Activated CD8-positive, alpha-beta T cell treated with anti-CD3 and anti-CD28 coated beads for 36 hours (primary cell): ENCODE results near the gene GPR18. TPM values are rescaled to one million over a fixed set of nuclear protein-coding genes. Genes with fewer than 3 reads are reported as not detected.

Experiments
- ATAC-seq: fragments of 200-7000 bp; cut with Tn5 transposase; one replicate; pipeline ENCODE4 v1.10.0; 2021; ENCODE audit warnings: mild to moderate bottlenecking, moderate library complexity
- CTCF ChIA-PET: fragments of 350-600 bp; sonication (Branson Sonifier 250); formaldehyde crosslinking; loops from one replicate; lab custom pipeline; 2021; ENCODE audit warnings: antibody characterized with exemption; lab: Charles Lee
- POLR2A ChIA-PET: fragments of 350-600 bp; sonication (Branson Sonifier 250); formaldehyde crosslinking; loops from one replicate; lab custom pipeline; 2021; ENCODE audit warnings: antibody characterized with exemption; lab: Charles Lee
- DNase-seq: peaks from one replicate; pipeline ENCODE4 v3.0.0-alpha.2; 2020
- H3K27ac Mint-ChIP-seq: one replicate; pipeline ENCODE4 v1.8.0; 2021; ENCODE audit warnings: mild to moderate bottlenecking, mixed read lengths
- H3K27me3 Mint-ChIP-seq: one replicate; pipeline ENCODE4 v1.8.0; 2021; ENCODE audit warnings: mixed read lengths
- H3K36me3 Mint-ChIP-seq: one replicate; pipeline ENCODE4 v1.8.0; 2021; ENCODE audit warnings: low read depth, mixed read lengths
- H3K4me1 Mint-ChIP-seq: one replicate; pipeline ENCODE4 v1.8.0; 2021; ENCODE audit warnings: low read depth, mixed read lengths
- H3K4me3 Mint-ChIP-seq: one replicate; pipeline ENCODE4 v1.8.0; 2021; ENCODE audit warnings: mild to moderate bottlenecking, moderate library complexity, mixed read lengths
- H3K9me3 Mint-ChIP-seq: one replicate; pipeline ENCODE4 v1.8.0; 2021; ENCODE audit warnings: mixed read lengths
- CTCF ChIP-seq: fragments of 200-600 bp; IDR thresholded peaks from one replicate; pipeline ENCODE4 v1.8.0; 2022; ENCODE audit warnings: antibody characterized with exemption, mild to moderate bottlenecking
- intact Hi-C: fragments of 100-400 bp; cut with micrococcal nuclease; formaldehyde crosslinking; loops from one replicate; pipeline ENCODE4 v1.10.0; 2022
- total RNA-seq, 2 experiments: library from RNA; stranded (reverse); gene quantifications; one replicate each; pipeline ENCODE4 v1.2.3, GENCODE V29; 2021

Gene GPR18
- total RNA-seq, 2 experiments from 2014 or later = 11.4 to 11.6 TPM

- POLR2A ChIA-PET = interaction anchor here (0.7 to 2.2 kb wide), 3 partner anchors 13 to 163 kb away, joined by 3 to 5 read pairs (median 4); no protein-coding TSS in a partner anchor
Measured at GRCh38 chr13:99273128-99273527, 14.9 kb upstream of the GPR18 start.

DNA sequence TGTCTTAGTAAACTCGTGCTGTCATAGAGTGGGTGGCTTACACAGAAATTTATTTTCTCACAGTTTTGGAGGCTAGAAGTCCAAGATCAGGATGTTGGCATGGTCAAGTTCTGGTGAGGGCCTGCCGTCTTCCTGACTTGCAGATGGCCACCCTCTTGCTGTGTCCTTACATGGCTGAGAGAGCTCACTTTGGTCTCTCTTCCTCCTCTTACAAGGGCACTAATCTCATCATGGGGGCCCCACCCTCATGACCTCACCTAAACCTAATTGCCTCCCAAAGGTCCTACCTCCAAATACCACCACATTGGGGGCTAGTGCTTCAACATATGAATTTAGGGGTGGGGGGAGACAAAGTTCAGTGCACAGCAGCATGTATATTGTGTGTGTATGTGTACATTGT is 14.3 kb upstream of the GPR18 start:
- ChIA-PET POLR2A (interaction anchor here (0.7 to 2.2 kb wide), 5 partner anchors 13 to 164 kb away, joined by 3 to 5 read pairs (median 4); no protein-coding TSS in a partner anchor), CTCF (interaction anchor here (0.8 to 13.4 kb wide), 8 partner anchors 11 to 163 kb away, joined by 3 to 280 read pairs (median 34); partner anchors contain the start of gene GPR183)
- ATAC-seq (no peak), DNase-seq (no peak)
- Mint-ChIP-seq H3K4me1 (peaks cover 79% of the 10 kb centered on the region), H3K4me3 (no peak overlapping the region), H3K27ac (peak overlapping the region; percentile 76), H3K27me3 (no peaks in the 10 kb centered on the region), H3K9me3 (peaks cover 6% of the 10 kb centered on the region), H3K36me3 (peaks cover 47% of the 10 kb centered on the region)
- intact Hi-C loops = loop anchor here (5.0 kb wide), 1 partner anchor 80 kb away; no protein-coding TSS in a partner anchor
- TF ChIP-seq CTCF = no peak

More at GRCh38 chr13:99273128-99273527, 14.9 kb upstream of the GPR18 start:
- ATAC-seq = peak; percentile 56
- H3K4me1 Mint-ChIP-seq = peaks cover 86% of the 10 kb centered on the region
- CTCF ChIA-PET = interaction anchor here (11.4 to 13.4 kb wide), 3 partner anchors 96 to 162 kb away, joined by 256 to 280 read pairs (median 264); no protein-coding TSS in a partner anchor
- no peak for TF ChIP-seq CTCF
- DNase-seq = no peak
- H3K9me3 Mint-ChIP-seq = peaks cover 6% of the 10 kb centered on the region
- no peaks in the 10 kb centered on the region for H3K27me3 Mint-ChIP-seq
- peak overlapping the region; percentile 88 for H3K27ac Mint-ChIP-seq
- no peak overlapping the region for H3K4me3 Mint-ChIP-seq
- peaks cover 51% of the 10 kb centered on the region for H3K36me3 Mint-ChIP-seq
- intact Hi-C loops = loop anchor here (5.0 kb wide), 1 partner anchor 79 kb away; no protein-coding TSS in a partner anchor

- POLR2A ChIA-PET = interaction anchor here (0.9 to 3.0 kb wide), 6 partner anchors 11 to 164 kb away, joined by 3 to 13 read pairs (median 4); no protein-coding TSS in a partner anchor
- DNase-seq (no peak), ATAC-seq (no peak)
- H3K9me3 Mint-ChIP-seq = peaks cover 6% of the 10 kb centered on the region
- peak overlapping the region; percentile 56 for H3K27ac Mint-ChIP-seq
- intact Hi-C loops = loop anchor here (5.0 kb wide), 1 partner anchor 81 kb away; no protein-coding TSS in a partner anchor
- H3K27me3 Mint-ChIP-seq = no peaks in the 10 kb centered on the region
- H3K4me1 Mint-ChIP-seq = peaks cover 70% of the 10 kb centered on the region
- H3K4me3 Mint-ChIP-seq = no peak overlapping the region
- TF ChIP-seq CTCF = no peak
- peaks cover 41% of the 10 kb centered on the region for H3K36me3 Mint-ChIP-seq
- CTCF ChIA-PET = interaction anchor here (0.7 to 13.4 kb wide), 15 partner anchors 13 to 171 kb away, joined by 3 to 280 read pairs (median 16); partner anchors contain the start of genes GPR183 and UBAC2
Measured at GRCh38 chr13:99271249-99271648, 13.1 kb upstream of the GPR18 start.

DNA sequence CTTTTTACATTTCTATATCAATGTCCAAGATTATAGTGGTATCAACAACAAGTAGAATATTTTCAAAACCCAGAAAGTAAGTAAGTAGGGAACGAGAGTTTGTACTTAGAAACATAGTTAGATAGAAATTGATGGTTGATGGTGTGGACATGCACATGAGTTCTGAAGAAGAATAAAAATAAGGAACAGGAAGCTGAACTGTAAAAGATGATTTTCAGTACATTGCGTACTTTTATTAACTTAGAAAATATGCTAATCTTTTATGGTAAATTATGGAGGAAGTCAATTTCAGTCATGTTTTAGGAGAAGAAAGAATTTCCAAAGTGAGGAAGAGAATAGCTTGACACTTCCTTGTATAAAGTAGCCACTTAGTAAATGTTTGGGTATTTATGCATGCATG is 12.3 kb upstream of the GPR18 start:
- ATAC-seq (no peak), DNase-seq (no peak)
- ChIA-PET POLR2A (interaction anchor here (1.0 to 3.0 kb wide), 6 partner anchors 26 to 165 kb away, joined by 3 to 13 read pairs (median 3); no protein-coding TSS in a partner anchor), CTCF (interaction anchor here (0.7 to 13.4 kb wide), 45 partner anchors 9 to 230 kb away, joined by 3 to 280 read pairs (median 11); partner anchors contain the start of genes GPR18, GPR183 and UBAC2)
- peak overlapping the region; percentile 69 for H3K27ac Mint-ChIP-seq
- no peaks in the 10 kb centered on the region for H3K27me3 Mint-ChIP-seq
- H3K9me3 Mint-ChIP-seq = peaks cover 6% of the 10 kb centered on the region
- peaks cover 43% of the 10 kb centered on the region for H3K36me3 Mint-ChIP-seq
- peaks cover 67% of the 10 kb centered on the region for H3K4me1 Mint-ChIP-seq
- intact Hi-C loops = loop anchor here (1.0 to 5.0 kb wide), 2 partner anchors 26 to 82 kb away; no protein-coding TSS in a partner anchor
- TF ChIP-seq CTCF = no peak
- H3K4me3 Mint-ChIP-seq = no peak overlapping the region
